ENCODE measurements around the gene PCDH10.

PCDH10 gene

DNA sequence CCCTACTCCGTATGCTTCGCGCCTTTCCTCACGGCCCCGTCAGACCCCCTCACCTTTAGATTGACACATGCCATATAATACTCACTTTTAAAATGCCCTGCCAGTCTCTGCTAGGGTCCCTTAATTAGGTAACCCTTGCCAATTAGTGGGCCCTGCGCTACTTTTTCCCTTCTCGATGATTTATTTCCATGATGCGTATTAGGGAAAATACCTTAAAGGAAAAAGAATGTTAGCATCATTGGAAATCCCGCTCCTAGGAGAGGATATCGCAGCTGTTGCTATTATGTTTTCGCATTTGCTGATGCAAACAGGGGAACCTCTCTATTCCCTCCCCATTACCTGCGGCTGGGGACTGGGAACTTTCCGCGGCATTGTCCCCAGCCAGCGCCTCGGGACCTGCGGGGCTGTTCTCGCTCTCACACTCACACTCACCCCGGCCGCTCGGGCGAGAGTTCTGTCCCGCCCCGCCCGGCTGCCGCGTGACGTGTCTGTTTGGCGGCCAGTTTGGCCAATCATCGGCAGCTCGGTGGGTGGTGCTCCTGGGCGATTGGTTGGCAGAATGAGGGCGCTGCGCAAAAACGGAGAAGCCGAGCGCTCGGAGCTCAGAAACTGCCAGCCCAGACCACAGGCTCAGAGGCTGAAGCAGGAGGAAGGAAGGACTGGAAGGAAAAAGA is at the start of gene PCDH10:
Gene PCDH10 (plus strand): TSS at position 605 of the 674 bp plus-strand sequence. CDS start 847 bp downstream, outside the sequence.
- no peak for DNase-seq (ENCODE audit: low read depth in 2 of 2, low spot score in 1 of 2)

GRCh38 chr4:133102043-133102442 is 47.1 kb upstream of the PCDH10 start:
- no peak for DNase-seq (ENCODE audit: low read depth in 2 of 2, low spot score in 1 of 2)

GRCh38 chr4:133102612-133103409 is 46.3 kb upstream of the PCDH10 start:
- no peak for DNase-seq (ENCODE audit: low read depth in 2 of 2, low spot score in 1 of 2)

GRCh38 chr4:133112641-133113040 is 36.5 kb upstream of the PCDH10 start:
- no peak for DNase-seq (ENCODE audit: low read depth in 2 of 2, low spot score in 1 of 2)

DNA sequence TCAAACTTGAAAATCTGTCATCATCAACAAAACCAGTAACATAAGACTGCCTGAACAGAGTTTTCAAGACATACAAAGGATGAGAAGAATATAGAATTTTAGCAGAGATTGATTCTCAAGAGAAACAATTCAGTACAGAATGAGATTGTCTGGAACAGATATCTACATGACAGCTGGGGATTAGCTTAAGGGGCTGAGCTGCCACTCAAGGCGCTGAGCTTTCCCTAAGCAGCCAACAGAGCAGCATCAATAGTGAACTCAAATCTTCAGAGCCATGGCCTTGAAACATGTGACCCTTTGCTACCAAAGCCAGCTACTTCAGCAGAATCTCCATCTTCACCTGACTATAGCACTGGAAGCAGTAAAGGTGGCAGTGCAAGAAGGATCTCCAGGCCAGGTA is 24.3 kb upstream of the PCDH10 start:
- DNase-seq (ENCODE audit: low read depth in 2 of 2, low spot score in 1 of 2), result no peak

DNA sequence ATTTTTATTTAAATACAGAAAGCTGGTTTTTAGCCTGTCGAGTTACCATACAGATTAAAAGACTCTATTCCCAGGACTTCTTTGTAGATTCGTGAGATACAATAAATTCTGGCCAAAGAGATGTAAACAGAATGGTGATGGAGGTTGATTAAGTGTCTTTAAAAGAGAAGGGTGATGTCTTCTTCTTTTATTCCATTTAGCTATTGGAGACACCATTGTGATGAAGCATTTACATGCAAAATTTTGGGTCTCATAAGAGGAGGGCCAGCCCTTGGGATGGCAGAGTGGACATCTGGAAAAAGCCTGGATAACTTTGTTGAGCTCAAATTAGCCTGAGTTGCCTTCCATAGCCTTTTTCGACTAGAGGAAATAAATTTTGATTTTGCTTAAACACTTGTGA is 21.6 kb upstream of the PCDH10 start:
- no peak for DNase-seq (ENCODE audit: low read depth in 2 of 2, low spot score in 1 of 2)

GRCh38 chr4:133129237-133129636 is 19.9 kb upstream of the PCDH10 start:
- no peak for DNase-seq (ENCODE audit: low read depth in 2 of 2, low spot score in 1 of 2)

- no peak for DNase-seq (ENCODE audit: low read depth in 2 of 2, low spot score in 1 of 2)
These were observed 18.9 kb upstream of the PCDH10 start for GRCh38 chr4:133130171-133130570.

GRCh38 chr4:133131829-133132460 is 17.1 kb upstream of the PCDH10 start:
- DNase-seq (ENCODE audit: low read depth in 2 of 2, low spot score in 1 of 2), result no peak

- no peak for DNase-seq (ENCODE audit: low read depth in 2 of 2, low spot score in 1 of 2)
These were observed 12.3 kb upstream of the PCDH10 start for GRCh38 chr4:133136833-133137232.

GRCh38 chr4:133137571-133137970 is 11.5 kb upstream of the PCDH10 start:
- no peak for DNase-seq (ENCODE audit: low read depth in 2 of 2, low spot score in 1 of 2)

DNA sequence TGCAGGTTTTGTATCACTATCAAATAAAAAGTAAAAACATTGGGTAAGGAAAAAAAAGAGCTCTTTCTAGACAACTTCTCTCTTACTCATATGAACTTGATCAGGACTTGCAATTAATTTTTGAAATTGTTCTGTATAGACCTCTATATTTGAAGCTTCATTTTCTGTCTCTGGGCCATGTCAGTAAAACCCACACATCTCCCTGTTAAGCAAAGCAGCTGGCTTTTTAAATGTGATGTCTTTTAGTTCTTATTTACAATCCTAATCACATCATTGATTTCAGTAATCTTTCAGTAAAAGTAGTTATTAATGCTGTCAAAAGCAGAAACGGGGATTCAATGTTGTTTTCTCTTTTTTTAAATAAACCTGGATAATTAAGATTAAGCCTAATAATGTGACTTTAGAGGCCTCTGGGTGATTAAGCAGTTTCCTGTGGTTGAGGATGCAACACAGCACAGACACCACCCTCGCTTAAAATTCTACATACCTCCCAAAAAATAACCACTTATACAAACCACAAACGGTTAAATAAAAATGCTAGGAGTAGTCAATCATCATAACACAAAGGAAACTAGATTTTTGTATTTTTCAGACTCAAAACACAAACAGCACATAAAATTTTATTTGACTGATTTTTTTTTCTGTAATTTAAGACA is 5.2 kb upstream of the PCDH10 start:
- DNase-seq (ENCODE audit: low read depth in 2 of 2, low spot score in 1 of 2), result no peak

DNA sequence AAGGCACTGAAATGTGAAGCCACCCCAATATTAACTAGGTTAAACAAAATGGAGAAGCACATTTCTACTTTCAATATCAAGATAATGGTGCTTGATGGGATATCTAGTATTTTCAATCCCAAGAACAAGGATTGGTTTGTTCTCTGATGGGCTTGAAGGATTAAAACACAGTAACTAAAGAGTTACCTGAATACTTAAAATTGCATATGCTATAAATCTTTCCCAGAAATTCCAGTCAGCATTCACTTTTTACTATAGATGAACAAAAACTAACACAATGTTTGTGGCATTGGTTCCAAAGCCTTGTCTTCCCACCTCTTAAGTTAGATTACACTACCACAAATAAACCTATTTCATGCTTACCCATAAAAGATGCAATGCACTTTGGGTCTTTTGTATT is 3.9 kb upstream of the PCDH10 start:
- DNase-seq (ENCODE audit: low read depth in 2 of 2, low spot score in 1 of 2), result no peak

GRCh38 chr4:133145758-133146573 is 3.1 kb upstream of the PCDH10 start:
- no peak for DNase-seq (ENCODE audit: low read depth in 2 of 2, low spot score in 1 of 2)

GRCh38 chr4:133146574-133147241 is 2.4 kb upstream of the PCDH10 start:
- no peak for DNase-seq (ENCODE audit: low read depth in 2 of 2, low spot score in 1 of 2)

- DNase-seq (ENCODE audit: low read depth in 2 of 2, low spot score in 1 of 2), result no peak
These were observed 1.7 kb upstream of the PCDH10 start for GRCh38 chr4:133147286-133147821.

DNA sequence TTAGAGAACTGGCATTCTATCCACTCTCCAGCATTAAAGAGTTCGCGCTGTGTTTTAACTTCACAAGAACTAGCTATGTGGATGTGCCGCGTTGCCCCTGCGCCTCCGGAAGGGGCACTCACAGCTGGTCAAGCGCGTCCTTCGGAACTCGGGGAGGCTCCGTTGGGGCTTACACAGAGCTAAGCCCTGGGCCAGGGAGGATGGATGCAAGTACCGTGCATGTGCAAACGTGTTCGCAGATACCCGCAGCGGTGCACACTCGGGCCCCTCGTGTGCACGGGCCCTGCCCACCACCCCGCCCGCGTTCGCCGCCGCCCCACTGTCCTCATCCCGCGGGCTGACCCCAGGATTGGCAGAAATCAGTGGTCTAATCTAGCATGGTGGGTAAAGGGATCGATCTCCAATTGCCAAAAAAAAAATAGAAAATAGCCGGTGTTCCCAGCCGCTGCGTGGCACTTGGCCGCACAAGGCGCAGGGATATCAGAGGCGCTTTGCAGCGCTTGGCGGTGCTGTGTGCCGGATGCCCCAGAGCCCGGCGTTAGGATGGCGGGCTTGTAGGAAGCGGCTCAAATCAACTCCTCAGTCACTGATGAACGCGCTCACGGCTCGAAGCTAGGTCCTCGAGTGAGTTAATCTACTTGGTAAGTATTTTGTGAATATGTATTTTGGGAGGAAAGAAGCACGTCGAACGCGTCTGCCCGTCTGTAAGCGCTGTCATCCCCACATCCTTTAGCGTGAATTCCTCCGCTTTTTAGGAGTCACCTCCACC is 989 bp upstream of the PCDH10 start:
- DNase-seq (ENCODE audit: low read depth in 2 of 2, low spot score in 1 of 2), result no peak

DNA sequence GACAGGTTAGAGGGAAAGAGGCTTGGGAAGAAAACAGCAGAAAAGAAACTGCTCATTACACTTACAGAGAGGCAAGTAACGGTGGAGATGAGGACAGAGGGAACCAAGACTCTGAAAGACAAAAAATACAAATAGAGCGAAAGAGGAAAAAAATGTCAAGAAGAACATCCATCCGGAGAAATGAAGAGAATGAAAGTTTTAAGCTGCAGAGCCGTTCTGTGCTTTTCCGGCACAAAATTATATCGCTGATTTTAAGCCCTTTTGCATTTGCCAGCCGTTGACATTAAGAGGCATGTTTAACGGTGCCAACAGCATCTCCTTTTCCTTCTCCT is 236 bp downstream of the PCDH10 start:
- no peak for DNase-seq (ENCODE audit: low read depth in 2 of 2, low spot score in 1 of 2)

GRCh38 chr4:133149932-133150471 is 908 bp downstream of the PCDH10 start:
- DNase-seq (ENCODE audit: low read depth in 2 of 2, low spot score in 1 of 2), result no peak
